Activated naive CD4-positive, alpha-beta T cell treated with anti-CD3 and anti-CD28 coated beads, Interleukin-2, amount 50 U/mL, for 16 hours (primary cell): ENCODE results near the gene APBA2.
"Not testable (repeated sequence)": the region's sequence is repeated elsewhere in the genome, so short reads cannot be mapped to it uniquely, and the experiment has no call there.

Experiments used
- DNase-seq: peaks from one replicate; pipeline ENCODE4 v3.0.0-alpha.2; 2020

Gene APBA2

DNA sequence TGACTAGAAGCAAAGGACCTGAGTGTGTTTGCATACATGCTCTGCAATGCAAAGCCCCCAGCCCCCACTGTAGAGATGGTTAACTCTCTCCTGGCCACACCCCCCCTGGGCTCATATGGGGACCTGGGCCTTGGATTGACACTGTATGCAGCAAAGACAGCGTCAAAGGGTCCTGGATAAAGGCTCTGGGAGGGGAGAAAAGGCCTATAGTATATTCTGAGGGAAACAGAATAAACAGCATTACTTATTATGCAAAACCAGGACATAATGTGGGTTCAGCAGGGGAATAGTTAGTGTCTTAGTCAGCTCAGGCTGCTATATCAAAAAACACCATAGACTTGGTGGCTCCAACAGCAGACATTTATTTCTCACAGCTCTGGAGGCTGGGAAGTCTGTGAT lies 158.7 kb downstream of the APBA2 start:
- DNase-seq: no peak

GRCh38 chr15:29045161-29045560 lies 159.4 kb downstream of the APBA2 start:
- DNase-seq: not testable (repeated sequence)

- no peak for DNase-seq
These were observed 159.9 kb downstream of the APBA2 start for GRCh38 chr15:29045717-29046116.

DNA sequence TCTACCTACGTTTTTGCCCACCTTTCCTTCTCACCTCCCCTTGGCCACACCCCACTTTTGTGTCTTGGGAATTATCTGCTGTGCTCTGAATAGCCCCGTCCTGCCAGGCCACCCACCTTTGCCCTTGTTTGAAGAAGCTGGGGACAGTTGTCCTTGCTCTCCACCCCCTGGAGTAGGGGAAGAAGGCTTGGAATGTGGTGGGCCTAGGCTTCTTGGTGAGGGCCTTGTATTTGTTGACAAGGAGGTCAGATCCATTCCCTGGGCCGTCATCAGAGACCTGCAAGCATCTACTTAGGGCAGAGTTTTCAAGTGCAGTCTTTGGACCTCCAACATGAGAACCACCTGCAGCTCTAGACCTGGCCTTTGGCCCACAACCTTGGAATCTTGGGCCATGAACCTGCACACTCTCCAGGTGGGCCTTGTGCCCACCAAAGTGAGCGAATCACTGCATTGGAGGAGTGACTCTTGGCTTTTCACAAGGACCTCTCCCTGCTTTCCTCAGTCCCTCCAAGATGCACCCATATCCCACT lies 160.6 kb downstream of the APBA2 start:
- no peak for DNase-seq

- no peak for DNase-seq
These were observed 161.2 kb downstream of the APBA2 start for GRCh38 chr15:29046977-29047376.

GRCh38 chr15:29048011-29048410 lies 162.2 kb downstream of the APBA2 start:
- no peak for DNase-seq

GRCh38 chr15:29050870-29051269 lies 165.1 kb downstream of the APBA2 start:
- DNase-seq: no peak

DNA sequence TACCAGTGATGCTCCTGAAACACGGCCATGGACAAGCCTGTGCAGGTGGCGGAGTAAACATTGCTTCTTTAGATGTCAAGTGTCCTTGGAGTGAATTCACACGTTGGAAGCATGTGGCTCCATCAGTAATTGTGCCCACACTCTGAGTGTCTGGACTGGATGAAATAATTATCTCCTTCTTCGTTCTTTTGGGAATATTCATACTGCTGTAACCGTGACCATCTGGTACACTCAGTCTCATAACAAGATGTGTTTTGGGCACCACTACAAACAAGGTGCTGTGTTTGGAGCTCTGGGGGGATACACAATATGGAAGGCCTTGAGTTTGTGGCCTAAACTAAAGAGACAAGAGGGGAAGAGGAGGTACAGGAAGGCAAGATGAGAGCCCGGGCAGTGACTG lies 165.6 kb downstream of the APBA2 start:
- DNase-seq: no peak

DNA sequence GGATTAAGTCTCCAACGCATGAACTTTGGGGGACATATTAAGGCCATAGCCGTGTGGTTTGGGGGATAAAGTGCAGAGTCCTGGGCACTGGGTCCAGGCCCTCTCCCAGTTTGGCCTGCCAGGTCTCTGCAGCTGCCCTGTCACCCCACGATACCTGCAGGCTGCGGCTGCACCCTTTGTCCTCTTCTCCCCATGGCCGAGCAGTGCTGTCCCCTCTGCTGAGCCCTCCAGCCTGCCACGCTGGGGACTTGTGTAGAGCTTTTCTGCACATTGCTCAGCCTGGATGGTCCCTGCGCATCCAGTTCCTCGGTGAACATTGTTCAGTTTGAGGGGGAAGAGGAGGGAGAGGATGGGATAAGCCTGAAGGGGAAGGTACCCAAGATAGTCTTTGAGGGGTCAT lies 167.2 kb downstream of the APBA2 start:
- DNase-seq: no peak

GRCh38 chr15:29053661-29054131 lies 167.9 kb downstream of the APBA2 start:
- DNase-seq: no peak

DNA sequence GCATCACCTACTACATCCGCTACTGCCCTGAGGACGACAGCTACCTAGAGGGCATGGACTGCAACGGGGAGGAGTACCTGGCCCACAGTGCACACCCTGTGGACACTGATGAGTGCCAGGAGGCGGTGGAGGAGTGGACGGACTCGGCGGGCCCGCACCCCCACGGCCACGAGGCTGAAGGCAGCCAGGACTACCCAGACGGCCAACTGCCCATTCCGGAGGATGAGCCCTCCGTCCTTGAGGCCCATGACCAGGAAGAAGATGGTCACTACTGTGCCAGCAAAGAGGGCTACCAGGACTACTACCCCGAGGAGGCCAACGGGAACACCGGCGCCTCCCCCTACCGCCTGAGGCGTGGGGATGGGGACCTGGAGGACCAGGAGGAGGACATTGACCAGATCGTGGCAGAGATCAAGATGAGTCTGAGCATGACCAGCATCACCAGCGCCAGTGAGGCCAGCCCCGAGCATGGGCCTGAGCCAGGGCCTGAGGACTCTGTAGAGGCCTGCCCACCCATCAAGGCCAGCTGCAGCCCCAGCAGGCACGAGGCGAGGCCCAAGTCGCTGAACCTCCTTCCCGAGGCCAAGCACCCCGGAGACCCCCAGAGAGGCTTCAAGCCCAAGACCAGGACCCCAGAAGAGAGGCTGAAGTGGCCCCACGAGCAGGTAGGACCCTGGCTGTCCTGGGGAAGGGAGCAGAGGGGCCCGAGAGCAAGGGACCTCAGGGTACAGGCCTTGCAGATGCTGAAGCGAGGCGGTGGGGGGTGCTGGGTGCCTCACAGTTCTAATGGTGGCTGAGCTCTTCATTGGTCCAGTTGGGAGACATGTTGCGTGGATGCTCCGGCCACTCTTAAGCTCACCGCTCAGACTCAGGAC lies 168.6 kb downstream of the APBA2 start:
- DNase-seq: no peak

- DNase-seq: no peak
These were observed 170.1 kb downstream of the APBA2 start for GRCh38 chr15:29055876-29056275.

DNA sequence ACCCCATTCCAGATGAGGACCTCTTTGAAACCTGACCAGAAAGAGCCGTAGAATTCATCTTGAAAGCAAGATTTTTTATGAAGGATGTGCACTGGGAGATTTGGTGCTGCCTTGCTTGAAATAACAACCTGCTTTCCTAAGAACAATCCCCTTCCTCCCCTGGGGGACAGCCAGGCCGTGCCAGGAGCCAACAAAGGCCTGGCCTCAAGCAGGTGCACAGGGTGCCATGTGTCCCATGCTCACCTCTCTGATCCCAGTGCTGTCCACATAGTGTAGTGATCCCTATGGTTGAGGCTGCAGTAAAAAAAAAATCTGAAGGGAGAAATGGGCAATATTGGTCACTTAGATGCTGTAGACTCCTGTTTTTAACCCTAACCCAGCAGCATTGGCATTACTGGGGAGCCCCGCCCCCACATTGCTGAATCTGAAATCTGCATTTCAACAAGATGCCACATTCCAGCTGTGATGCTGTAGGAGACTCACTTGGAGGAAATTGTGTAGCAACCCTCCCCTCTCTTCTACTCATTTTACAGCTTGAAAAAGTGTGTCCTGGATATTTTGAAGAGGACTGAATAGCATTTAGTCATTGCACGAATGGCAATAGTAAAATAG lies 171.2 kb downstream of the APBA2 start:
- DNase-seq: no peak

DNA sequence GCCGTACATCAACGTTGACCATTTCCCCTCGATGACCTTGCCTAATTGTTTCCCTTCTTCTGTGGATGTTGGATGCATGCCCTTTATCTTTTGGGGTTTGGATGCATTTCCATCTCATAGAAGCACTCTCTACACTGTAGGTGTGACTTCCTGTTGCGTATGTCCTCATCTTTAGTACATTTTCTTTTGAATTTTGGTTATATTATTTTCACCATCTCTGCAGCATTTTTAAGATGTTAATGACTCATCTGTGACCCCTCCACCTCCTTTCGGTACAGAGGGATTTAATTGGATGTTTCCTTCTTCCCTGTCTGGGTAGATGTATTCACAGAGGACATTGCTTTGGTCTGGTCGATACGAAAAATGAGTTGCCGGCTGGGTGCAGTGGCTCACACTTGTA lies 172.1 kb downstream of the APBA2 start:
- no peak for DNase-seq

GRCh38 chr15:29058903-29059539 lies 173.2 kb downstream of the APBA2 start:
- DNase-seq: no peak

DNA sequence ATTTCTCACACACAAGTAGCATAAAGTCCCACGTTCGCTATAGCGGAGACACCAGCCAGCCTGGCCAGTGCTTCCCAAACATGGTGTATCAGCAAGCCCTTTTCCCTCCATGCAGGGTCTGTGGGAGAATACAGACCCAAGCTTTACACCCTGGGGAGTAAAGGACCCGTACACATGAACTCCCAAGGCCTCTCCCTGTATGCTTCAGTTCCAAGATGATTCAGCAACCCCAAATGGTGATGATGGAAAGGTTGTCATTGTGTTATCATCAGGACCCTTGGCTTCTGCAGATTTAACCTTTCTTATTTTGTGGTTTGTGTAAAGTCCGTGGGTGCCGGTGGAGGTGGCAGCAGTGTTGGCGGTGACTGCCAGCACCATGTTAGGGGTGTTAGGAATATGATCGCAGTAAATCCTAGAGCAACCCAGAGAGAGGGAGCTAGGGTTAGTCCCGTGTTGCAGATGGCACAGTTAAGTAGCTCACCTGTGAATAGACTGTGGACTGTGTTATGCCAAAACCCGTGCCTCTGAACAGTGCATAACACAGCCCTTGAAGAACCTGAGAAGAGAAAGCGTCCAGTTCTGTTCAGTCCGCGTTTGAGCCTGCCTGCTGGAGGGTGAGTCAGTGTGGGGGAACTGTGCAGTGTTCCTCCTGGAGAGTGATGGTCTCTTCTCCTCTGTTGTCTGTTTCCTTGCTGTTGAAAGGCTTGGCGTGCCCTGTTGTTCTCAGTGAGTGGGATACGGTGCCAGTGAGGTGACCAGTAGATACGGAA lies 174.3 kb downstream of the APBA2 start:
- DNase-seq: no peak

DNA sequence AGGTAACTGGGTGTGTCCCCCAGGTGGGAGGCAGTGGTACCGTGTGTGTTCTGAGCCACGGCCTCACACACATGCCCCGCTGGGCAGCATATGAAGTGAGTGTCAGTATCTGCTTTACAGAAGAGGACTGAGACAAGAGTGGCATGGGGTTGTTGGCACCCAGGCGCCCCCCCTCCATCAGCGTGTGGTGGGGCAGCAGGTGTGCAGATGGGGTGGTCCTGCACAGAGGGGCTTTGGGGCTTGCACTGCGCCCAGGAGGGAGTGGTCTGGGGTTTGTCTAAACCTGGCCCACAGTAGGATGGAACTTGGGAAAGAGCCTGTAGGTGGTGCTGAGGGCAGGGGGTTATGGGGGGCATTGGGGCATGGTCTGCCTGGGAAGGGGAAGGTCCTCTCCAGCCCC lies 176.0 kb downstream of the APBA2 start:
- DNase-seq: no peak

DNA sequence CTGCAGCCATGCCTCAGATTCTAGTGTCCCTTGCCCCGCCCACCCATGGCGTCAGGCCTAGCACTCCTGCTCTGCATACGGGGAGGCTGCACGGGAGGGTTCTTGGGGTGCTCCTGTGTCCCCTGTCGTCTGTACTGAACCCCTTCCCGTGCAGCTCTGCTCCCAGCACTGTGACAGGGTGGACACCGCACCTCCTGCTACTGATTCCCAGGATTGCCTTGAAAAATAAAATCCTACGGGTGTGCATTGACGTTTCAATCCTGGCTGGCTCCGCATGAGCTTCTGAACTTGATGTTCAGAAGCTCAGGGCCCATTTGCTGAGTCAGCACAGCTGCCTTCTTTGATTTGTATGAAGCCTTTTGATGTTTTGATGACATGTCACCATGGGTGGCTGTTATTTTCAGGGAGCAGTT lies 176.4 kb downstream of the APBA2 start:
- DNase-seq: no peak

GRCh38 chr15:29062626-29063025 lies 176.9 kb downstream of the APBA2 start:
- no peak for DNase-seq

DNA sequence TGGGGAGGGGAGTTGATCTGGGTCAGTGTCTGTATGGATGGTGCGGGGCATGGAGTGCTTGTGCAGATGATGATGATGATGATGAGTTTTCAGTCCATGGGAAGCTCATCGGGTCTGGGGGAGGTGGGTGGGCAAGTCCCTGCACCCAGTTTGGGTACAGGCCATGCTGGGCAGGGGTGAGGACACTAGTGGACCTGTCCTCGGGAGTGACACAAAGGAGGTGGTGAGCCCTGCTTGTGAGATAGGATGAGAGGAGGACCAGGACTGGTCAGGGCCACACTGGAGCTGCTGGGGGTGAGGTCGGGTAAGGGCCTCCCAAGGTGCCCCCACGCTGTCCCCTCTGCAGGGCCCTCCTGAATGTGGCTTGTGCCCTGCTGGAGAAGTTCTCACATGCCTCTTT lies 177.9 kb downstream of the APBA2 start:
- DNase-seq: no peak

GRCh38 chr15:29064290-29064689 lies 178.5 kb downstream of the APBA2 start:
- DNase-seq: no peak

- no peak for DNase-seq
These were observed 179.0 kb downstream of the APBA2 start for GRCh38 chr15:29064731-29065130.

DNA sequence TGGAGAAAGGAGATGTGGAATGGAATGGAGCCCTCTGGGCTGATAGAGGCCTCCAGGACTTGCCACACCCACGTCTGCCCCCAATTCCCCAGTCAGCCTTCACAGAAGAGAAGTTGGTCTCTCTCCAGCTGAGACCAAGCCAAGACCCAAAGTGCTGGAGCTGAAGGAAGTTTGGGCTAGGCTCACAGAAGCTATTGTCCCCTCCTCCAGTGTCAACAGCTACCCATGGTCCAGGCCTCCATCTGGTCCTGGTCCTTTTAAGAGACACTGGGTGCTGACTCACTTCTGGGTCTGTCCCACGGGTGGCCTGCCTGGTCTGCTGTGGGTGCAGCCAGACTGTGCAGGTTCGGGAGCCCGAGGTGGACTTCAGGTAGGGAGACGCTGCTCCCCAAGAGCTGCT lies 179.8 kb downstream of the APBA2 start:
- DNase-seq: no peak
